K562 (cell line): ENCODE results near the gene GLRX. TPM values are rescaled to one million over a fixed set of nuclear protein-coding genes. Genes with fewer than 3 reads are reported as not detected.

Experiments
- ARID1B ChIP-seq: fragments of 450-650 bp; IDR thresholded peaks from 2 replicates; pipeline ENCODE4 v1.6.1; 2016; ENCODE audit warnings: antibody characterized with exemption, mild to moderate bottlenecking, inconsistent platforms
- EGR1 ChIP-seq: fragments of 450-650 bp; conservative IDR thresholded peaks from 2 replicates; pipeline ENCODE4 v1.6.1; 2017; ENCODE audit warnings: mild to moderate bottlenecking
- ELF1 ChIP-seq: fragments of 200-800 bp; sonication (Bioruptor generic); IDR thresholded peaks from 2 replicates; pipeline ENCODE4 v1.6.1; 2016; ENCODE audit warnings: missing genetic modification characterization, missing compliant biosample characterization
- JUN ChIP-seq, 2 experiments: sonication (generic) in 1 of 2; formaldehyde crosslinking in 1 of 2; IDR thresholded peaks; 2 replicates each; pipeline versions ENCODE4 v1.6.1 to v1.8.0; 2012 to 2022; ENCODE audit warnings: borderline replicate concordance in 2 of 2, mild to moderate bottlenecking in 2 of 2, improper control_type of control experiment in 1 of 2, low read depth in 1 of 2, low read length in 1 of 2, missing genetic modification reagents in 1 of 2
- MYNN ChIP-seq, 2 experiments: sonication (generic); formaldehyde crosslinking in 1 of 2; IDR thresholded peaks; 2 replicates each; pipeline versions ENCODE4 v1.5.0 to v1.6.1; 2016 to 2020; ENCODE audit warnings: antibody characterized with exemption in 1 of 2, missing genetic modification reagents in 1 of 2
- RBM15 ChIP-seq: fragments of 200-400 bp; formaldehyde crosslinking; IDR thresholded peaks from 2 replicates; pipeline ENCODE4 v1.6.1; 2018; ENCODE audit warnings: mild to moderate bottlenecking, low read length, moderate library complexity; ENCODE audit not compliant: insufficient read depth
- TCF7L2 ChIP-seq: fragments of 150-350 bp; IDR thresholded peaks from 2 replicates; pipeline ENCODE4 v1.6.1; 2016; ENCODE audit warnings: low read depth, mild to moderate bottlenecking, low read length, moderate library complexity
- U2AF1 ChIP-seq: fragments of 200-400 bp; formaldehyde crosslinking; optimal IDR thresholded peaks from 2 replicates; pipeline ENCODE3; 2017; ENCODE audit warnings: mild to moderate bottlenecking, low read depth, low read length, moderate library complexity
- YBX1 ChIP-seq: fragments of 450-650 bp; IDR thresholded peaks from 2 replicates; pipeline ENCODE4 v1.7.1; 2016; ENCODE audit warnings: mild to moderate bottlenecking
- ZFP30 ChIP-seq: fragments of 250-450 bp; sonication (Bioruptor Pico); IDR thresholded peaks from 2 replicates; pipeline ENCODE4 v1.8.0; 2022; ENCODE audit warnings: moderate library complexity, mild to moderate bottlenecking, inconsistent platforms, borderline replicate concordance
- ZNF133 ChIP-seq: fragments of 250-450 bp; sonication (Bioruptor Pico); IDR thresholded peaks from 2 replicates; pipeline ENCODE4 v1.4.0; 2020; ENCODE audit warnings: mild to moderate bottlenecking
- ZNF140 ChIP-seq: fragments of 250-450 bp; sonication (Bioruptor Pico); IDR thresholded peaks from 2 replicates; pipeline ENCODE4 v1.8.0; 2021; ENCODE audit warnings: moderate library complexity, mild to moderate bottlenecking, inconsistent platforms
- ZNF586 ChIP-seq: fragments of 450-650 bp; formaldehyde crosslinking; conservative IDR thresholded peaks from 2 replicates; pipeline ENCODE4 v1.4.0; 2020; ENCODE audit warnings: mild to moderate bottlenecking, moderate library complexity
- polyA plus RNA-seq, 8 experiments: library from polyadenylated mRNA; depleted of rRNA in 4 of 8; stranded (reverse) in 5 of 8; unstranded in 3 of 8; fragments of >200 nt; fragmentation: Nextera tagmentation in 2 of 8; fragmentation: Illumina TruSeq in 1 of 8; extraction: Ambion mirVana in 2 of 8; extraction: Trizol in 1 of 8; gene quantifications; 2 replicates each; pipeline versions ENCODE4 v1.2.1 to v1.2.3, GENCODE V29; 2011 to 2014; ENCODE audit warnings: inconsistent platforms in 1 of 8, missing spikeins in 1 of 8
- total RNA-seq, 7 experiments: library from RNA; depleted of rRNA in 6 of 7; stranded (reverse); fragments of >200 nt in 6 of 7; fragmentation: Illumina TruSeq in 2 of 7; extraction: Trizol in 2 of 7; gene quantifications; 2 replicates each; pipeline versions ENCODE4 v1.2.1 to v1.2.3, GENCODE V29; 2011 to 2021; ENCODE audit warnings: low replicate concordance in 1 of 7
- TF ChIP-seq, protein P1 (sequence below): sonication (generic); formaldehyde crosslinking; IDR thresholded peaks from 2 replicates; pipeline ENCODE4 v1.9.0; 2022; ENCODE audit warnings: mild to moderate bottlenecking, missing genetic modification reagents
- TF ChIP-seq, protein P2 (sequence below): sonication (generic); formaldehyde crosslinking; IDR thresholded peaks from 2 replicates; pipeline ENCODE4 v1.5.0; 2020; ENCODE audit warnings: missing genetic modification reagents
- TF ChIP-seq, protein P3 (sequence below): fragments of 250-450 bp; sonication (Bioruptor Pico); IDR thresholded peaks from 2 replicates; pipeline ENCODE4 v1.8.0; 2022; ENCODE audit warnings: inconsistent platforms
- TF ChIP-seq, protein P4 (sequence below): fragments of 250-450 bp; sonication (Bioruptor Pico); IDR thresholded peaks from 2 replicates; pipeline ENCODE4 v1.5.0; 2021; ENCODE audit warnings: mild to moderate bottlenecking, borderline replicate concordance
- TF ChIP-seq, protein P5 (sequence below): sonication (generic); formaldehyde crosslinking; IDR thresholded peaks from 2 replicates; pipeline ENCODE4 v1.8.0; 2022; ENCODE audit warnings: mild to moderate bottlenecking, missing genetic modification reagents
- TF ChIP-seq, protein P6 (sequence below): fragments of 450-650 bp; formaldehyde crosslinking; IDR thresholded peaks from 2 replicates; pipeline ENCODE4 v1.4.0; 2020; ENCODE audit warnings: mild to moderate bottlenecking, mixed read lengths

GLRX gene
- total and polyA plus RNA-seq, 9 of the 15 experiments (the other 6 are each of a cell fraction or from before 2014, with no cell fraction given), result 2.3 to 11.2 (median 4.6) TPM

DNA sequence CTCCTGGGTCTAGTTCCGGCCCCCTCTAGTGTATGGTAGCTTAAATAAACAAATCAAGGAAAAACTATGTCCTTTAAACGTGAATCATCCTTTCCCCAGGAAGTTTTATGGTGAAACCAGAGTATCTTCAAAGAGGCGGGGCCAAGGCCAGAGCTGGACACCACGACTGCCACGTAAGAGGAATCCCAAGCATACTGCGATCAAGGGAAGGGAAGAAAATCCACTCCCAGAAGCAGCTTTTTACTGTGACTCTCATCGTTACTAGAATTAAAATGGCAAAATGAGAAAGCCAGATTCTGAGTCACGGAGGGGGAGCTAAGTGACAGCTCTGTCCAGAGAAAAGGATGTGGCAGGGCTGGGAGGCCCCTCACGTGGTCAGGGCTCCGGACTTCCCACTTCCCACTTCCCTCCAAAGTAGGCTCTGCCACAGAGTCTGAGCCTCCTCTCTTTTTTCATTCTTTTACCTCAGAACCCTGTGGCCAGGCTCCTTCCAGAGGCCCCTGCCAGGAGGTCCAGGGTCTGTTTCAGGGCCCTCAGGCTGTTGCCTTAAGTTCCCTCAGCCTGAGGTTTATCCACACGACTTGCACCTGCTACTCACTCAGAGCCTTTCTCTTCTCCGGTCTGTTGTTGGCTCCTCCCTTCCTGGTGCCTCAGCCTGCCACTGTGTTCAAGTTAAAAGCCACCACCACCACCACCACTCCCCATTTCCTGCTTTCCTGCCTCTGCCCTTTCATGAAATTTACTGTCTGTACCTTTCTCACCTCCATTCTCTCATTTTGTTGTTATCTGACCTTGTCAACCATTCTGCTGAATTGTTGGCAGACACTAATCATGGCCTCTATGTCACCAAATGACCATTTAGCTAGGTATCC, 1.4 kb upstream of the GLRX start (continued):
- TF ChIP-seq, protein P1, sequence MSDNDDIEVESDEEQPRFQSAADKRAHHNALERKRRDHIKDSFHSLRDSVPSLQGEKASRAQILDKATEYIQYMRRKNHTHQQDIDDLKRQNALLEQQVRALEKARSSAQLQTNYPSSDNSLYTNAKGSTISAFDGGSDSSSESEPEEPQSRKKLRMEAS (CRISPR knock-in tag), result peak; percentile 28; the same call in 1 of the 2 replicates
- TF ChIP-seq EGR1 (no peak), ZNF140 (no peak), ZNF133 (CRISPR knock-in tag) (no peak), MYNN (IDR thresholded peaks at IDR 0.05) (peak; percentile 66; the same call in 1 of the 2 replicates), MYNN (CRISPR knock-in tag; IDR thresholded peaks at IDR 0.05) (no peak), RBM15 (no peak), U2AF1 (no peak), ZFP30 (no peak), YBX1 (no peak), JUN (IDR thresholded peaks at IDR 0.05; ENCODE audit: borderline replicate concordance, low read depth, low read length) (peak; percentile 51; the same call in 1 of the 2 replicates), JUN (CRISPR knock-in tag; IDR thresholded peaks at IDR 0.05; ENCODE audit: borderline replicate concordance) (no peak), TCF7L2 (no peak), ARID1B (0 out of 2 replicates have a peak, but pooled peaks have one; percentile 9), ELF1 (tag) (no peak; the same call in 1 of the 2 replicates), ZNF586 (CRISPR knock-in tag) (no peak)
- TF ChIP-seq, protein P2, sequence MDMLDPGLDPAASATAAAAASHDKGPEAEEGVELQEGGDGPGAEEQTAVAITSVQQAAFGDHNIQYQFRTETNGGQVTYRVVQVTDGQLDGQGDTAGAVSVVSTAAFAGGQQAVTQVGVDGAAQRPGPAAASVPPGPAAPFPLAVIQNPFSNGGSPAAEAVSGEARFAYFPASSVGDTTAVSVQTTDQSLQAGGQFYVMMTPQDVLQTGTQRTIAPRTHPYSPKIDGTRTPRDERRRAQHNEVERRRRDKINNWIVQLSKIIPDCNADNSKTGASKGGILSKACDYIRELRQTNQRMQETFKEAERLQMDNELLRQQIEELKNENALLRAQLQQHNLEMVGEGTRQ, result peak; percentile 75
- TF ChIP-seq, protein P3, sequence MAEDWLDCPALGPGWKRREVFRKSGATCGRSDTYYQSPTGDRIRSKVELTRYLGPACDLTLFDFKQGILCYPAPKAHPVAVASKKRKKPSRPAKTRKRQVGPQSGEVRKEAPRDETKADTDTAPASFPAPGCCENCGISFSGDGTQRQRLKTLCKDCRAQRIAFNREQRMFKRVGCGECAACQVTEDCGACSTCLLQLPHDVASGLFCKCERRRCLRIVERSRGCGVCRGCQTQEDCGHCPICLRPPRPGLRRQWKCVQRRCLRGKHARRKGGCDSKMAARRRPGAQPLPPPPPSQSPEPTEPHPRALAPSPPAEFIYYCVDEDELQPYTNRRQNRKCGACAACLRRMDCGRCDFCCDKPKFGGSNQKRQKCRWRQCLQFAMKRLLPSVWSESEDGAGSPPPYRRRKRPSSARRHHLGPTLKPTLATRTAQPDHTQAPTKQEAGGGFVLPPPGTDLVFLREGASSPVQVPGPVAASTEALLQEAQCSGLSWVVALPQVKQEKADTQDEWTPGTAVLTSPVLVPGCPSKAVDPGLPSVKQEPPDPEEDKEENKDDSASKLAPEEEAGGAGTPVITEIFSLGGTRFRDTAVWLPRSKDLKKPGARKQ (CRISPR knock-in tag), result no peak
- TF ChIP-seq, protein P4, sequence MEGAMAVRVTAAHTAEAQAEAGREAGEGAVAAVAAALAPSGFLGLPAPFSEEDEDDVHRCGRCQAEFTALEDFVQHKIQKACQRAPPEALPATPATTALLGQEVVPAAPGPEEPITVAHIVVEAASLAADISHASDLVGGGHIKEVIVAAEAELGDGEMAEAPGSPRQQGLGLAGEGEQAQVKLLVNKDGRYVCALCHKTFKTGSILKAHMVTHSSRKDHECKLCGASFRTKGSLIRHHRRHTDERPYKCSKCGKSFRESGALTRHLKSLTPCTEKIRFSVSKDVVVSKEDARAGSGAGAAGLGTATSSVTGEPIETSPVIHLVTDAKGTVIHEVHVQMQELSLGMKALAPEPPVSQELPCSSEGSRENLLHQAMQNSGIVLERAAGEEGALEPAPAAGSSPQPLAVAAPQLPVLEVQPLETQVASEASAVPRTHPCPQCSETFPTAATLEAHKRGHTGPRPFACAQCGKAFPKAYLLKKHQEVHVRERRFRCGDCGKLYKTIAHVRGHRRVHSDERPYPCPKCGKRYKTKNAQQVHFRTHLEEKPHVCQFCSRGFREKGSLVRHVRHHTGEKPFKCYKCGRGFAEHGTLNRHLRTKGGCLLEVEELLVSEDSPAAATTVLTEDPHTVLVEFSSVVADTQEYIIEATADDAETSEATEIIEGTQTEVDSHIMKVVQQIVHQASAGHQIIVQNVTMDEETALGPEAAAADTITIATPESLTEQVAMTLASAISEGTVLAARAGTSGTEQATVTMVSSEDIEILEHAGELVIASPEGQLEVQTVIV (CRISPR knock-in tag), result no peak
- TF ChIP-seq, protein P5, sequence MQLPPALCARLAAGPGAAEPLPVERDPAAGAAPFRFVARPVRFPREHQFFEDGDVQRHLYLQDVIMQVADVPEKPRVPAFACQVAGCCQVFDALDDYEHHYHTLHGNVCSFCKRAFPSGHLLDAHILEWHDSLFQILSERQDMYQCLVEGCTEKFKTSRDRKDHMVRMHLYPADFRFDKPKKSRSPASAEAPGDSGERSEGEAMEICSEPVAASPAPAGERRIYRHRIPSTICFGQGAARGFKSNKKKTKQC (CRISPR knock-in tag), result no peak
- TF ChIP-seq, protein P6, sequence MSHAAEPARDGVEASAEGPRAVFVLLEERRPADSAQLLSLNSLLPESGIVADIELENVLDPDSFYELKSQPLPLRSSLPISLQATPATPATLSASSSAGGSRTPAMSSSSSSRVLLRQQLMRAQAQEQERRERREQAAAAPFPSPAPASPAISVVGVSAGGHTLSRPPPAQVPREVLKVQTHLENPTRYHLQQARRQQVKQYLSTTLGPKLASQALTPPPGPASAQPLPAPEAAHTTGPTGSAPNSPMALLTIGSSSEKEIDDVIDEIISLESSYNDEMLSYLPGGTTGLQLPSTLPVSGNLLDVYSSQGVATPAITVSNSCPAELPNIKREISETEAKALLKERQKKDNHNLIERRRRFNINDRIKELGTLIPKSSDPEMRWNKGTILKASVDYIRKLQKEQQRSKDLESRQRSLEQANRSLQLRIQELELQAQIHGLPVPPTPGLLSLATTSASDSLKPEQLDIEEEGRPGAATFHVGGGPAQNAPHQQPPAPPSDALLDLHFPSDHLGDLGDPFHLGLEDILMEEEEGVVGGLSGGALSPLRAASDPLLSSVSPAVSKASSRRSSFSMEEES (CRISPR knock-in tag), result peak; percentile 16; the same call in 1 of the 2 replicates
